HG03457 (cell line): ENCODE data around the gene ARHGEF10L.
"Not testable (repeated sequence)": the region's sequence is repeated elsewhere in the genome, so short reads cannot be mapped to it uniquely, and the experiment has no call there.

ENCODE experiments used
- ATAC-seq: cut with Tn5 transposase; IDR thresholded peaks from one replicate; pipeline ENCODE4 v1.9.1; 2021; ENCODE audit warnings: moderate number of reproducible peaks; ENCODE audit not compliant: unreplicated experiment

The ARHGEF10L gene

DNA sequence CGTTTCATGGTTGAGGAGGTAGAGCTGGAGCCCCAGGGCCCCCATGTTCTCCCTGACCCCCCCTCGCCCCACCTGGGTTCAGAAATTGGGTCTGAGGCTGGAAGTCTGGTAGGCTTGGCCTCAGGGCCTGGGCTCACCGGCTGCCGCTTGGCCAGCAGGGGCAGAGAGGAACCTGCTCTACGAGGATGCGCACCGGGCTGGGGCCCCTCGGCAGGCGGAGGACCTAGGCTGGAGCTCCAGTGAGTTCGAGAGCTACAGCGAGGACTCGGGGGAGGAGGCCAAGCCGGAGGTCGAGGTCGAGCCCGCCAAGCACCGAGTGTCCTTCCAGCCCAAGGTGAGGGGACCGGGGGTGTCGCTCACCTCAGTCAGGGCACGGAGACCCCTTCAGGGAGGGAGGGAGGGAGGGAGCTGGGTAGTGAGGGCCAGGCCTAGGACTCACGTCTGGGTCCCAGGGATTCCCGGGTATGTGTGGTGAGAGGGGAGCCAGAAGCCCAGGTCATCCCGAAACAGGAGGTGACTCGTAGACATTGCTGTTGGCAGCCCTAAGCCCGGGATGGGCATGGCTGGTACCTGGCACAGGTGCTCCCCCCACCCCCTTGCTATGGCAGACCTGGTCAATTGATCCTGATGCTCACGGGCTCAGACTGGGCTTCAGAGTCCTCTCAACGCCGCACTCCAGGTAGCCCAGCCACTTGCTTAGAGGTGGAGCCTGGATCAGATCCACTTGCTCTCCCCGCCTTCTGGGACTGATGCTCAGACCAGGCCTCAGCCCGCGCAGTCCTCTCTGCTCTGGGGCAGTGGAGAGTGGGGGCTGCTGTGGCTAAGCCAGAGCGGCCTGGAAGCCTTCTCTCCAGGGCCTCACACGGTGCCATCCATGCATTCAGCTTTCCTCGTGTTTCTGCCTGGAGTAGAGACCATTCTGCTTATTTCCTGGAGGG is 68.4 kb downstream of the ARHGEF10L start:
- no peak for ATAC-seq

DNA sequence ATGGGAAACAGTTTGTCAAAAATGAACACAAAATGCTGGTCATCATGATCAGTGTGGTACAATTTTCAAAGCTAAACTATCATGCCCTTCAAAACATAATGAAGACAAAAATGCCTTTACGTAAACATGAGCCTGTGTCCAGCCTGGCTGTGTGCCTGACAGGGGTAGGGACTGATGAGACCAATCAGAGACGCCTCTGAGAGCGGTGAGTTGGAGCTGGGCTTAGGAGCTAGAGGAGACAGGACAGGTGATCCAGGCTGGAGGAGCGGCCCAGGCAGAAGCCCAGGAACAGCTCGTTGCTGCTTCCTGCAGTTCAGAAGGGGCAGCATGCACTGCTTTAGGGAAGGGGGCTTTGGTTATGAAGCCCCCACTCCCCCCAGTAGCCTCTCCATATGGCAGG is 70.0 kb downstream of the ARHGEF10L start:
- no peak for ATAC-seq

DNA sequence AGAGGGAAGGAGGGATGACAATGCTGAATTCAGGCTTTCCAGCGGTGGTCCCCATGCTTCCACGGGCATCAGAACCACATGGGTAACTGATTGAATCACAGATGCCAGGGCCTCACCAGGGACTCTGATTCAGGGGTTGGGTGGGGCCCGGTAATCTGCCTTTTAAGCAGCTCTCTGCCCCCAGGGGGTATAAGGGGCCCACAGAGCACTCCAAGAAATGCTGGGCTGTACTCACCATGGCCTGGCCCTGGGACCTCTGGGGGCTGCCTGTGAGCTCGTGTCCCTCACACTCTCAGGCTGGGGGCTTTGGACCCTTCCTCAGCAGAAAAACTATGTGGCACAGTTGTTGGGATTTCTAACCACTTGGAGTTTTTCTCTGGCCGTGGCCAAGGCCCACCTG is 70.6 kb downstream of the ARHGEF10L start:
- ATAC-seq, result no peak

DNA sequence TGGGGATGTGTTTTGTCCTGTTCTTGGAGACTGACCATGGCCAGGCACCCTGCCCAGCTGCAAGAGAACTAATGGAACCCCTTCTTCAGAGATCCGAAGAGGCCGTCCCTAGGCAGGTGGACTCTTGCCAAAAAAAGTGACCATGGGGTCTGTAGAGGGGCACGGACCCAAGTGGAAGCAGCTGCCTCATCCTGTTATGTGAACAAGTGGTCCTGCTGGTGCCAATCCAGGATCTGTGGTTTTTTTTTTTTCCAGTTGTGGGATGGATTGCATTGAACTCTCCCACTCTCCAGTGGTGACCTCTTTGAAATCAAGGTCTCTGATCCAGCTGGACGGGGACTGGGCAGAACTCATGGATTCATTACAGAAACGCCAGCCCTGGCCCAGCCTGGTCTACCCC is 71.2 kb downstream of the ARHGEF10L start:
- ATAC-seq, result no peak

DNA sequence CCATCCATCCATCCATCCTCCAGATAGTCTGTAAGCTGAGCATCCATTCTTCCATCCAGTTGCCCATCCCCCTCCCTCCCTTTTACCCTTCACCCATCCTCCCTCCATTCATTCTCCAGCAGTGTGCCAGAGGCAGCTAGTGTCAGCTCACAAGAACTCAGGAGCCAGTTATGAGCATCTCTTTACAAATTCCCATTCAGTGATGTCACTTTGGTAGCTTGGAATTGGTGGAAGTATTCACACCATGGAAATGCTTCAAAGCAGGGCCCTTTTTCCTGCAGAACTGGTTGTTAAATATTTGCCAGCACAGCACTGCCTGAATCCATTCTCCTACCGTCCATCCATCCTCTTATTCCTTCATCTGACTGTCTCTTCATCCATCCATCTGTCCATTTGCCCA is 72.5 kb downstream of the ARHGEF10L start:
- no peak for ATAC-seq

DNA sequence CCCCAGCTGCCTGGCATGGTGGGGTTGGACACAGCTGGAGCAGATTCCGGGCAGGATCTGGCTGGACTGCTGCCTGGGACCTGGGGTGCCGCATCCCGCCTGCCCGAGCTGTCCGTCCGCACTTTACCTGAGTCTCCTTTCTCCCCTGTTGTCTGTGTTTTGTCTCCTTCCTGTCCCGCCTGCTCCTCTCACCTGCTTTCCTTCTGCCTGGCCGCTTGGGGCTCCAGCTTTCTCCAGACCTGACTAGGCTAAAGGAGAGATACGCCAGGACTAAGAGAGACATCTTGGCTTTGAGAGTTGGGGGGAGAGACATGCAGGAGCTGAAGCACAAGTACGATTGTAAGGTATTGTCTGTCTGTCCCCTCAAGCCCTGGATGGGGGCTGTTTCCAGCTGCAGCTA is 73.3 kb downstream of the ARHGEF10L start:
- no peak for ATAC-seq

DNA sequence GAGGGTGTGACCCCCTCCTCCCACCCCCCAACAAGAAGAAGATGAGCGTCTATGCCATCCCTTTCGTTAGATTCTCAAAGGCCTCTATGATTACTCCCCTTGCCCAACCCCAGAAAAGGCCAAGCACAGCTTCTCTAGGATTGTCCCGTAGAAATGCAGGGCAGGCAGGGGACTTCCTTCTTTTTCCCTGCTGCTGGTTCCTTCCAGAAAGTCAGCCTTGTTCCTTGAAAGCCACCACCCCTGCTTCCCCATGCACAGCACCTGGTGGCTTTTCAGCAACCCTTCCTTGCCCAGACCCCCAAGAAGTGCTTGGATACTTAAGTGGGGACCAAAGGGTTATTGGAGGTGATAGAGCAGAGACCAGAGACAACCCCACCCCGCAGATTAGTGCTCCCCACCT is 75.1 kb downstream of the ARHGEF10L start:
- no peak for ATAC-seq

DNA sequence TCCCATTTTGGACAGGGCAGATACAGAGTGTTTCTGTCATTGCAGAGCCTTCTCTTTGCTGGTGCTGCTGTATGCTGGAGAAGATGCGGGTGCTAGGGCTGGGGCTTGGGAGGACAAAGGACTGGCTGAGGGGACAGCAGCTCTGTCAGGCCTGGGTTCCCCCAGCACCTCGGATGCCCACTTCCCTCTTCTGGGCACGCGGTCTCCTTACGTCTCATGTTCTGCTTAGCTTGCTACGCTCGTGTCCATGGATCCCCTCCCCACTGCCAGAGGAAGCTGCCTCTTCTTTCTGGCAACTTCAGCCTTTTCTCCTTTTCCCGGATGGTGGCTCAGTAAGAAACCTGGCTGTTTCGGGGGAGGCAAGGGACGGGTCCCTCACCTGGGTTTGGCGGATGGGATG is 75.7 kb downstream of the ARHGEF10L start:
- ATAC-seq, result no peak

DNA sequence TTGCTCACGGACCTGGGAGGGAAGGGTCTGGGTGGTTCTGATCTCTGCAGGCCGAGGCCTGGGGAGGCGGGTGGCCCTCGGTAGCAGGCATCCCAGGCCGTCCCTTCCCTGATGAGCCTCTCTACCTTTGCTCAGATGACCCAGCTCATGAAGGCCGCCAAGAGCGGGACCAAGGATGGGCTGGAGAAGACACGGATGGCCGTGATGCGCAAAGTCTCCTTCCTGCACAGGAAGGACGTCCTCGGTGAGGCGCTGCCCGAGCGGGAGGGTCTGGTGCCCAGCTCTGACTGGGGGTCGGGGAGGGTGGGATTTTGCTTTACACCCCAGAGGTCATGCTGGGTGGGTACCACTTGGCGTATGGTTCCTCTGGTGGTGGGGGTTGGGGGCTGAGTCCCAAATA is 76.5 kb downstream of the ARHGEF10L start:
- ATAC-seq, result no peak

DNA sequence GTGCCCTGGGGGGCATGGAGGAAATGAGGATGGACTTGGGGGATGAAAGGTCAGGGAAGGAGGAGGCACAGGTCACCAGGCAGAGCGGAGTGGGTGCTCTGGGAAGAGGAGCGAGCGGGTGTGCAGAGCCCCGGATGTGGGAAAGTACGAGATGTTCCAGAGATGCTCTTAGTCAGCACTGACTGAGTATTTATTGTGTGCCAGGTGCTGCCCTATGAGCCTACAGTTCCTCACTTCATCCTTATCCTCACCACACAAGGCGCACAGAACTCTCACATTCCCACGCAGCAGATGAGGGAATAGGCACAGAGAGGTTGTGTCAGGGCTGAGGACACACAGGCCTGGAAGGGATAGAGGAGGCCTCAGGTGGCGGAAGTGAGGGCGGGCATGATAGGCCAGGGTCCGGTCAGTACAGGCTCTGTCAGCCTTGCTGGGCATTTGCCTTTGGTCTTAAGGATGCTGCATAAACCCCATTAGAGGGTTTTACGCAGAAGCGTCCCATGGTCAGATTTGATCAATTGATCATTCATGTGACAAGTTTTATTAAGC is 77.3 kb downstream of the ARHGEF10L start:
- no peak for ATAC-seq

DNA sequence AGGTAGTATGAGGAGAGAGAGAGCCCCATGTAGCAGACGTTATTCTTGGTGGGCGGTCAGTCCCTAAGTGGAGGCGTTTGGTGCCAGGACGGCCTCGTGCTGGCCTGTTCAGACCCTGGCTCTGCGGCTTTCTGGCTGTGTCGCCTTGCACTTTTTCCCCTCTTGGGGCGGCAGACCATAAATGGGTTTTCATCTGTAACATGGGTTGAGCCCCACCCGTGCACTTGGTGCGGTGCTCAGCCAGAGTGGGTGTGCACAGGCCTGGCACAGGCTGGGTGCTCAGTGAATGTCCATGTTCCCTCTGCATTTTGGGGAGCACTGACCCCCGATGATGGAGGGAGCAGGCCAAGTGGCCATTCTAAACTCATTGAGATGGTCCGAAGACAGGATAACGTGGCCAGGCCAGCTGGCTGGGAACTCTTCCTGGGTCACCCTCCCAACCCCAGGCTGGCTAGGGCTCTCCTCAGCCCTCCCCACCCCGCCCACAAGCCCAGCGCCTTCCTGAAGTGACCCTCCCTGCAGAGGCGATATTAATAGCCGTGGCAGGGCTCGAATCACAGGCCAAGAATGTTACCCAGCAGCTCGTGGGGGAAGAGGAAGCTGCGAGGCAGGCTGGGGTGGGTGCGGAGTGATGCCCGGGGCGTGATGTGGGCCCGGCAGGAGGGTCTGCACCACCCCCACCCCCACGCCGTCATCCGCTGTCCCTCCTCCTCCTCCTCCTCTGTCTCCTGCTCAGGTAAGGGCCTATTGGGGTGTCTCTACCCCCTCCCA is 78.5 kb downstream of the ARHGEF10L start:
- no peak for ATAC-seq

DNA sequence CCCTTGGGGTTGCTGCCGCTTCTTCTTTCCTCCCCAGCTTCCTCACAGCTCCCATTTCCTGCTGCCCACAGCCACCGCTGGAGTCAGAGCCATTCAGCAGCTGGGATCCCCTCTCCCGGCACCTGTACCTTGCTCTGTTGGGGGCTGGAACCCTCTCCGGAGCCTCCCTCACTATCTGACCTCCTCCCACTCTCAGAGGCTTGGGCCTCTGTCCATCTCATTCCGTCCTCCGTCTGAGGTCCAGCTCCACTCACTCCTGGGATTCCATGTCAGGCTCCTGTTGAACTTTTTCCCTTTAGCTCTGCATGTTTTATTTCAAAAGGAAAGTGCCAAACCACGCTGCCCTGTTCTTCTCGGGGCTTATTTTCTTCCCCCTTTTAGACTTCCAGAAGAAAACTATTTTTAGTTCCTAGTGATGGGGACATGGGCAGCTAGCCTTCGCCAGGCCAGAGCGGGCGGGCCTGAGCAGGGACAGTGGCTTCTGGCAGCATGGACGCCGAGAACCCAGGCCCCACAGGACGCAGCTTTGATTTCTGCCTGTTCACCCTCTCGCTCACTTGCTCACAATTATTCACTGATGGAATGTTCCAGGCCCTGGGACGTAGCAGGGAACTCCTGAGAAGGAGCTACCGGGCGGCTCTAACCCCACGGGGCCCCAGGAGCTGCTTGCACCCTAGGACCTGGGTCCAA is 79.2 kb downstream of the ARHGEF10L start:
- ATAC-seq, result no peak

DNA sequence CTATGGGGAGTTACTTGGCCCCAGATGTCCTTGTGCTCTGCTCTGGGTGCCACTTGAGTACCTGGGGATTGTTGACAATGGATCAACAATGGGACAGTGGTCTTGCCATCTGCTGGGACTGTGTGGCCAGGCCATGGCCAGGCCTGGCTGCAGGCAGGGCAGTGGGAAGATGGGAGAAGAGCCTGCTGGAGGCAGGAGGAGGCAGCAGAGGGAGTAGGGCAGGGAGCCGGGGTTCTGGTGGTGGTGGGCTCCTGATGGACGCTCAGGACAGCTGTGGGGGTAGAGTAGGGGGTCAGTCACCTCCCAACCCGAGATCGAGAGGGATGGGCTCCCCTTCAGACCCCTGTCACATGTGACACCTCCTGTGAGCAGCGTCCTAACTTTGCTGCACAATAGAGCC is 81.0 kb downstream of the ARHGEF10L start:
- no peak for ATAC-seq

DNA sequence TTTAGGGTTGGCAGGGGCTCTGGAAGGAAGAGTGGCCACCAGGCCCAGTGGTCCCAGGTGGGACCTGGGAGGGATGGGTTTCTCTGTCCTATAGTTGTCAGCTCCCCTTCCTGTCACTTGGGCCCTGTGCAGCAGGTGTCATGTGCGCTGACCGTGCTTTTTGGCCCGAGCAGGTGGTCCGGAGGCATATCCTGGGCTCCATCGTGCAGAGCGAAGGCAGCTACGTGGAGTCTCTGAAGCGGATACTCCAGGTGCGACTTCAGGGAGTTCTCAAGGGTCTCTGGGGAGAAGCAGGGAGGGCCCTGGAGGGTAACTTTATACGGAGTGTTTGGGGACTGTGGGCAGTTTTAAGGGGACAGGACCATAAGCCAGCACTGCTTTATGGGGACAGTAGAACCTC is 82.2 kb downstream of the ARHGEF10L start:
- ATAC-seq, result no peak

DNA sequence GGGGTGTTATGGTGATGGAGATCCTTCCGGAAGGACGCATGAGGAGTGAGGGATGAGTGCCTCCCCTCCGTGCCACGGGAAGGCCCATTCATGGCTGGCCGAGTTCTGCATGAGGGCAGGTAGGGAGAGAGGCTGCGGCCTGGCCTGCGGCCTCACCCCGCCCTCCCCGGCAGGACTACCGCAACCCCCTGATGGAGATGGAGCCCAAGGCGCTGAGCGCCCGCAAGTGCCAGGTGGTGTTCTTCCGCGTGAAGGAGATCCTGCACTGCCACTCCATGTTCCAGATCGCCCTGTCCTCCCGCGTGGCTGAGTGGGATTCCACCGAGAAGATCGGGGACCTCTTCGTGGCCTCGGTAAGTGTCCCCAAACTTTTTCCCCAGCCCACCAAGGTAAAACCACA is 83.3 kb downstream of the ARHGEF10L start:
- ATAC-seq, result no peak

DNA sequence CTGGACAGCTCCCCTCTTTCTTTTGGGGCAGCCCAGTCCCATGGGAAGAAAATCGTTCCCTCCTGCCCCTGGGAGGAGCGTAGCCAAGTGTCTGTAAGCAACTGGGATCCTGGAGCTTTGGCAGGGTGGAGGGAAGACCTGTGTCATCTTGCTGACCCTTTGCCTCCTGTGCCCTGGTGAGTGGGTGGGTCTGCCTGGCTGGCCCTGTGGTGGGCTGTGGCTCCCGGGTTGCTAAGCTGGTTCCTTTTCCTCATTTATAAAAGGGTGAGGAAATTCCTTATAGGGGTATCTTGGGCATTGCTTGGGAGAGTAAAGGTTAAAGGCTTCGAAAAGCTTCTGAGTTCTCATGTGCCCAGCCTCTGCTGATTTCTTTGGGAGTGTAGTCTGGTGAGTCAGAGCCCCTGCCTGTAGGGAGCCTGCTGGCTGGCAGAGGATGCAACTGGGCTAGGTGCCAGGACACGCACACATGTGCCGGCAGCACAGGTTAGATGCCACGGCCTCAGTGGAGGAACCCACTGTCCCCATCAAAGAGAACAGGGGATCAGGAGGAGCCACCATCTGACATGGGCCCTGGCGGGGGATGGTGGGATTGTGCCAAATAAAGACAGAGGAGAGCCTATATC is 85.2 kb downstream of the ARHGEF10L start:
- ATAC-seq, result no peak

DNA sequence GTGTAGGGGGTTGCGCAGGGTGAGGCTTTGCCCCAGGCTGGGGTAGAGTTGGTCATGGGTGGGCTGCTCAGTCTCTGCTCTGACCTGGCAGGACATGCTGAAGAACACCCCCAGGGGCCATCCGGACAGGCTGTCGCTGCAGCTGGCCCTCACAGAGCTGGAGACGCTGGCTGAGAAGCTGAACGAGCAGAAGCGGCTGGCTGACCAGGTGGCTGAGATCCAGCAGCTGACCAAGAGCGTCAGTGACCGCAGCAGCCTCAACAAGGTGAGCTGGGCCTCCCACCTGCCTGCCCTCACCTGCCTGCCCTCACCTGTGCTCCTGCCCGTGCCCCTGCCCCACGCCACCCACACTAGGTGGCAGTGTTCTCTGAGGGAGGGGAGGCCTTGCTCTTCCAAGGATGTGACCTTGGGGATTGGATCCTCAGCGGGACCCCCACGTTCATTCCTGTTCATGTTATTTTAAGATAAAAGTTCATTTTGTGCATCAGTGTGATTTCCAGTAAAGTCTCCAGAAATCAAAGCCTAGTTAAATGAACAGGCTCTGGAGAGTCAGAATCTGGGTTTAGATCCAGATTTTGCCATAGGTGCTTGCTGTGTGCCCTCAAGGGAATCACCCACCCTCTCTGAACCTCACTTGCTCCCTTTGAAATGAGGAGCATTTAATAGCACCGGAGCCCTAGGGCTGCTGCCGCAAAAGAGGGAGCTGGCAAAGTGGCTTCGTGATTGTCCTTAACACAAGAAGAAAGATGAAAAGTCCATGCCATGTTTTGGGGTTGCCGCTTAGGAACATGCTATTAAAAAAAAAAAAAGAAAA is 87.9 kb downstream of the ARHGEF10L start:
- ATAC-seq, result no peak

DNA sequence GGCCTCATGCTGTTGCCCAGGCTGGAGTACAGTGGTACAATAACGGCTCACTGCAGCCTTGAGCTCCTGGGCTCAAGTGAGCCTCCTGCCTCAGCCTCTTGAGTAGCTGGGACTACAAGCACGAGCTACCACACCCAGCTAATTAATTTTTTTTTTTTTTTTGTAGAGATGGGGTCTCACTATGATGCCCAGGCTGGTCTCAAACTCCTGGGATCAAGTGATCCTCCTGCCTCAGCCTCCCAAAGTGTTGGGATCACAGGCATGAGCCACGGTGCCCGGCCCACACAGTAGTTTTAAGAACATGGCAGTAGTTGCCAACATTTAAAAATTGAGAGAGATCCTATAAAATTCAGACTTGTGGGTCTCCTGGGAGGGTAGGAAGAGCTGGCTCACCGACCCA is 89.5 kb downstream of the ARHGEF10L start:
- not testable (repeated sequence) for ATAC-seq

DNA sequence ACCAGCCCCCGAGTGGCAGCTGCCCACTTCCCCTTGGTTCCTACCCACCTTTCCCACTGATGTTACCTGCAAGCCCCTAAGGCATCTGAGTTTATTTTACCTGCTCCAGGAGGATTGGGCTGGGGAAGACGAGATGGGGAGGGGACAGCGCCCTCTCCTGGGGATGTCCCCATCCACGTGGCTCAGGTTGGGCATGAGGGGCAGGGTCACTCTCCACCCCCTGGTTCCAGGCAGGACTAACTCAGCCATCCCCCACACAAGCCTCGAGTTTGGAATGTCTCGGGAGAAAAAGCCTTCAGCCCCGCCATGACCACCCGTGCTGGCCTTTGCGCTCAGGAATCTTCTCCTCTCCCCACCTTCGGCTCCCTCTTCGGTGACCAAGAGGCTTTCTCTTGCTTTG is 90.0 kb downstream of the ARHGEF10L start:
- ATAC-seq, result no peak
